ENCODE measurements around the gene BCL2L15.

DNA sequence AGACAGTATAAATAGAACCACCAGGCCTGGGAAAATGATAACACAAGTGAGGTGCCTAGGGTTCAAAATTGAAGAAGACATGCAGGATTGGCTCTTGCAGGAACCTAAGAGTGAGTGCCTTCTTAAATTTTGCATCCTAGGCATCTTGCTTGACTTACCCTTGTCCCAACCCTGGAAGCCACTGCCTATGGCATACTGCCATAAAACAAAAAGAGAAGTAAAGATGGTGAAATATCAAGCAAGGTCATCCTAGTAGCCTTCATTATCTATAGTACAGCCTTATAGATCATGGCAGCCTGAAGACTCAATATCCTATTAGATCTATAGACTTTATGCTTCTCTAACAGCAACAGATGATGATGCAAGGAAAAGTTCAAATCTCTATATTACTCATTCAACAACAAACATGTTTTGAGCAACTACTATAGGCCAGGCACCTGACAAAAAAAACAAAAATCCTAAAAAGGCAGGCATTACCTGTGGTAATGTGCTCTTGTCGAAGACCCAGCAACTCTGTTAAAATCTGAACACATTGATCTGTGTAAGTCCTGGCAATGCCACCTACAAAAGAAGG is 10.9 kb upstream of the BCL2L15 start:
- TF ChIP-seq, protein P1, sequence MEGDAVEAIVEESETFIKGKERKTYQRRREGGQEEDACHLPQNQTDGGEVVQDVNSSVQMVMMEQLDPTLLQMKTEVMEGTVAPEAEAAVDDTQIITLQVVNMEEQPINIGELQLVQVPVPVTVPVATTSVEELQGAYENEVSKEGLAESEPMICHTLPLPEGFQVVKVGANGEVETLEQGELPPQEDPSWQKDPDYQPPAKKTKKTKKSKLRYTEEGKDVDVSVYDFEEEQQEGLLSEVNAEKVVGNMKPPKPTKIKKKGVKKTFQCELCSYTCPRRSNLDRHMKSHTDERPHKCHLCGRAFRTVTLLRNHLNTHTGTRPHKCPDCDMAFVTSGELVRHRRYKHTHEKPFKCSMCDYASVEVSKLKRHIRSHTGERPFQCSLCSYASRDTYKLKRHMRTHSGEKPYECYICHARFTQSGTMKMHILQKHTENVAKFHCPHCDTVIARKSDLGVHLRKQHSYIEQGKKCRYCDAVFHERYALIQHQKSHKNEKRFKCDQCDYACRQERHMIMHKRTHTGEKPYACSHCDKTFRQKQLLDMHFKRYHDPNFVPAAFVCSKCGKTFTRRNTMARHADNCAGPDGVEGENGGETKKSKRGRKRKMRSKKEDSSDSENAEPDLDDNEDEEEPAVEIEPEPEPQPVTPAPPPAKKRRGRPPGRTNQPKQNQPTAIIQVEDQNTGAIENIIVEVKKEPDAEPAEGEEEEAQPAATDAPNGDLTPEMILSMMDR (IDR thresholded peaks at IDR 0.05): no peak
- no peak for TF ChIP-seq EP300 (IDR thresholded peaks at IDR 0.05)
- no peak for TF ChIP-seq POLR2AphosphoS5 (IDR thresholded peaks at IDR 0.05)
- TF ChIP-seq POLR2A (IDR thresholded peaks at IDR 0.05): no peak

All from upper lobe of left lung (tissue), 4 donors.